Embryonic facial prominence (tissue), 1 donor: ENCODE results near the gene BCORL1.

Experiments
- DNase-seq: peaks from one replicate; pipeline ENCODE4 v3.0.0-alpha.2; 2016; ENCODE audit errors: extremely low spot score

BCORL1 gene

GRCh38 chrX:130097507-130098209, 115.2 kb downstream of the BCORL1 start:
- no peak for DNase-seq

DNA sequence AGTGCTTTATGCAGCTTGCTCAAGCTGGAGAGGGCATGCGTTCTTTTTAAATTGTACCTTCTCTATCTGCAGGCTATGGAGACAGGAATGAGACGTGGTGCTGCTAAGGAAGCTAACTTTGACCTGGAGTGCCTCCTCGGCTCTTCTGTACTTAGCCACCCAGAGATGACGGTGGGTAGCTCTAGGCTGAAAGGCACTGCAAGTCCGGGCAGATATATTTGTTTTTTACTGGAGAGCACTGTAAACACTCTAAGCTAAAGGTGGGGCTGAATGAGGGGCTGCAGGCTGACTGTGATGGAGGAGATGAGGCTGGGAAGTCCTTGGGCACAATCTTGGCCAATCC, 115.7 kb downstream of the BCORL1 start:
- no peak for DNase-seq

GRCh38 chrX:130100180-130100579, 117.7 kb downstream of the BCORL1 start:
- DNase-seq, result no peak

- DNase-seq, result no peak
Observed at GRCh38 chrX:130103605-130104004, 121.2 kb downstream of the BCORL1 start.

DNA sequence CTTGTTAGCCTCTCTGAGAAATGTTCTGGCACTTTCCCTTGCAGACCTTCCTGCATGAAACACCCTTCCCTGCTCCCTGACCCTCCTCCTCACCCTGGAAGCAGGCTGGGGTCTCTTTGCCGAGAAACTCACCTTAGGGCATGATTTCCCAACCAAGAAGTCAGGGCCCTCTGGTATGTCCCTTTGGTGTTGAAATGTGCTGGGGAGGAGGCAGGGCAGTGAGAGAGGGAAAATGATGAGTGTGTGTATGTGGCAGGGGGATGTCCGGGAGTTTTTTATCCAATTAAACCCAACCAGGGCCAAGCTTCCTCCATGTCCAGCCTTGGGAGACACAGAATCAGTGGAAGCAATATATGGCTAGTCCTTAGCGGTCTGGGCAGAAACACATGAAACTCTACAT, 122.8 kb downstream of the BCORL1 start:
- DNase-seq, result no peak

DNA sequence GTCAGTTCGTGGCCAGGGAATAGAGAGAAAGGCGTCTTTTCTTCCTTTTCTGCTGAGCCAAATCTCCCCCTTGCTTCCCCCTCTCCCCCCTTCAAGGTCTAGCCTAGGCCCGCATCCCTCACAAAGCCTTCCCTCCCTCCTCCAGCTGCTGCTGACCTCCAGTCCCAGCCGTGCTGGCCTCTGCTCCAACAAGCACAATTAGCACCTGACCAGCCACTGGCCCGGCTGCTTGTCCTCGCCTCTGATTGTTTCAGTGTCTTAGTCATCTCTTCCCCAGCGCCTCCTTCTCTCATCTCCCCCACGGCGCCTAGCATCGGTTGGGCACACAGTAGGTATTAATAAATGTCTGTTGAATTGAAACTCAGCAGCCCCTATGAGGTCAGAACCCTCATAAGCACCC, 123.6 kb downstream of the BCORL1 start:
- DNase-seq, result no peak
